Subcutaneous abdominal adipose tissue (tissue), 5 donors: Measurements from ENCODE around the gene ST6GALNAC3.
A peak's percentile ranks its signal among the peaks of the same experiment; 100 is the strongest.
"Not testable (repeated sequence)": the region's sequence is repeated elsewhere in the genome, so short reads cannot be mapped to it uniquely, and the experiment has no call there.

Experiments used
- H3K27ac ChIP-seq: one replicate; pipeline ENCODE4 v1.7.0; 2013; ENCODE audit warnings: low read depth, mild to moderate bottlenecking, inconsistent platforms, low read length, moderate library complexity
- H3K27me3 ChIP-seq, 5 donors: one replicate each; pipeline ENCODE4 v1.7.0; 2013; ENCODE audit warnings: low read length in 5 of 5, inconsistent platforms in 1 of 5; ENCODE audit not compliant: control insufficient read depth in 5 of 5, insufficient read depth in 4 of 5
- H3K36me3 ChIP-seq, 5 donors: one replicate each; pipeline ENCODE4 v1.7.0; 2013; ENCODE audit warnings: low read length in 5 of 5; ENCODE audit not compliant: control insufficient read depth in 5 of 5, insufficient read depth in 5 of 5
- H3K4me1 ChIP-seq, 5 donors: one replicate each; pipeline ENCODE4 v1.7.0; 2013; ENCODE audit warnings: low read length in 5 of 5, mild to moderate bottlenecking in 3 of 5, moderate library complexity in 1 of 5; ENCODE audit not compliant: control insufficient read depth in 5 of 5, insufficient read depth in 5 of 5
- H3K4me3 ChIP-seq, 5 donors: one replicate each; pipeline ENCODE4 v1.7.0; 2013; ENCODE audit warnings: low read length in 5 of 5, low read depth in 1 of 5
- H3K9ac ChIP-seq, 5 donors: one replicate each; pipeline ENCODE4 v1.7.0; 2013; ENCODE audit warnings: low read length in 5 of 5, mild to moderate bottlenecking in 4 of 5, moderate library complexity in 3 of 5
- H3K9me3 ChIP-seq, 5 donors: one replicate each; pipeline ENCODE4 v1.7.0; 2013; ENCODE audit warnings: low read length in 5 of 5; ENCODE audit not compliant: control insufficient read depth in 5 of 5
- donor health status: healthy.
- donor health status: healthy.
- donor health status: healthy.
- donor health status: healthy.
- donor health status: healthy.

ST6GALNAC3 gene

GRCh38 chr1:76048219-76048618 lies 26.3 kb upstream of the ST6GALNAC3 start:
- Histone ChIP-seq H3K36me3 (no peaks in the 10 kb centered on the region), H3K4me1 (no peaks in the 10 kb centered on the region), H3K9me3 (no peaks in the 10 kb centered on the region), H3K27ac (no peak overlapping the region), H3K27me3 (no peaks in the 10 kb centered on the region), H3K9ac (no peak overlapping the region), H3K4me3 (no peak overlapping the region)

DNA sequence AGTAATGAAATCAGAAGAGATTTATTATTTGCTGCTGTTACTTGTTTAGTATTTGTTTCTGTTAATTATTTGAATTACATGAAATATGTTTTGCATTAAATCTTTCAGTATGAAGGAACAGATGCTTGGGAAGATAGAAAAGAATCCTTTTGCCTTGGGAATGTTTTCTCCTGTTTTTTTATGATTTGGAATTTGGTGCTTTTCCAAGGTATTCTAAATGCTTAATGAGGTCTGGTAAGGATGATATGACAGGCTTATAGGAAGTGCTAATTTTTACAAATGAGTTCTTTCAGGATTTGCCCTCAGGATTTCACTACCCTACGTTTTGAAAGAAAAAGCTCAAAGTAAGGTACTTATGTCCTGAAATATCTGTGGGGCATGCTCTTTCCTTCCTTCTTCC lies 25.6 kb upstream of the ST6GALNAC3 start:
- no peak overlapping the region for H3K9ac ChIP-seq

DNA sequence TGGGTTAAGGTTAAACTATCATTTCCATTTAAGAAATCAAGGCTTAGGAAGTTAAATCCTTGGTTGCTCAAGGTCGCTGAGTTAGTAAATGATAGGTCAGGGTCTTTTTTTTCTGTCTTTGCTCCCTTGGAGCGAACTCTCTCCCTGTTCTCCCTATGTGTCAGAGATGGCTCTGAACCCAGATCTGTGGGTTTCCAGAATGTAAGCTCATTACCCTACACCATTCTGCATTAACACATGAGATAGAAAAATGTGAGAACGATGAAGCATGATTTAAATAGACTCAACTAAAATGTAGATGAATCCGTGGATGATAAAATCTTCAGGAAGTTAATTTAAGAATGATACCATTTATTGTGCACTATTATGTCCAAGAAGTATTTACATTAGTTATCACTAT lies 25.0 kb upstream of the ST6GALNAC3 start:
- Histone ChIP-seq H3K9me3 (no peaks in the 10 kb centered on the region), H3K27ac (no peak overlapping the region), H3K4me3 (no peak overlapping the region), H3K4me1 (no peaks in the 10 kb centered on the region), H3K27me3 (no peaks in the 10 kb centered on the region), H3K9ac (no peak overlapping the region), H3K36me3 (no peaks in the 10 kb centered on the region)

More for the DNA sequence above, 25.6 kb upstream of the ST6GALNAC3 start:
- no peak overlapping the region for H3K27ac ChIP-seq
- no peaks in the 10 kb centered on the region for H3K4me1 ChIP-seq
- no peak overlapping the region for H3K4me3 ChIP-seq
- H3K9me3 ChIP-seq: no peaks in the 10 kb centered on the region
- no peaks in the 10 kb centered on the region for H3K27me3 ChIP-seq
- H3K36me3 ChIP-seq: no peaks in the 10 kb centered on the region

- H3K27ac ChIP-seq, H3K36me3 ChIP-seq, H3K9me3 ChIP-seq, H3K27me3 ChIP-seq, H3K9ac ChIP-seq, H3K4me3 ChIP-seq, H3K4me1 ChIP-seq: not testable (repeated sequence)
These were observed 24.5 kb upstream of the ST6GALNAC3 start for GRCh38 chr1:76050073-76050472.

GRCh38 chr1:76053021-76053420 lies 21.5 kb upstream of the ST6GALNAC3 start:
- Histone ChIP-seq H3K4me3 (no peak overlapping the region), H3K27me3 (peaks cover 0 to 3% (median 0%) of the 10 kb centered on the region in 5 donors), H3K9ac (no peak overlapping the region), H3K9me3 (no peaks in the 10 kb centered on the region), H3K36me3 (no peaks in the 10 kb centered on the region), H3K27ac (no peak overlapping the region), H3K4me1 (no peaks in the 10 kb centered on the region)

GRCh38 chr1:76054359-76054758 lies 20.2 kb upstream of the ST6GALNAC3 start:
- Histone ChIP-seq H3K4me1 (no peaks in the 10 kb centered on the region), H3K9ac (no peak overlapping the region), H3K36me3 (no peaks in the 10 kb centered on the region), H3K27ac (no peak overlapping the region), H3K27me3 (peaks cover 0 to 3% (median 0%) of the 10 kb centered on the region in 5 donors), H3K9me3 (no peaks in the 10 kb centered on the region), H3K4me3 (no peak overlapping the region)

DNA sequence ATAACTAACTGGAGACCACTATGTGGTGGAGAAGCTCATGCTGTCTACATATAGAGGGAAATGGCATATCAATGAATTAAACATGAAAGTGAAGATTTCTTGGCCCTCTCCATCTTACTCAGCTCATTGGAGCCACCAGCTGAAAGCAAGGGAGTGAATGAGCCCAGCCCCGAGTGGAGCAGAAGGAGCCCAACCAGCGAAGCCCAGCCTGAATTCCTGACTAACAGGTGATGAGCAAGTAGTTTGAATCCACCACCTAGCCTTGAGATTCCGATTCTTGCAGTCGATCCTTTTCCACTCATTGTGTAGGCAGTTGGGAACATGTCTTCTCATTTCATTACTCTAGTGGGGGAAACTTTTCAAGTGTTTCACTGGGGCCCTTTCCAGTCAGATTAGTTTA lies 18.6 kb upstream of the ST6GALNAC3 start:
- peaks cover 0 to 3% (median 0%) of the 10 kb centered on the region in 5 donors for H3K27me3 ChIP-seq
- H3K4me1 ChIP-seq: no peaks in the 10 kb centered on the region
- no peak overlapping the region for H3K4me3 ChIP-seq
- H3K27ac ChIP-seq: no peak overlapping the region
- H3K9ac ChIP-seq: no peak overlapping the region
- H3K9me3 ChIP-seq: no peaks in the 10 kb centered on the region
- no peaks in the 10 kb centered on the region for H3K36me3 ChIP-seq

DNA sequence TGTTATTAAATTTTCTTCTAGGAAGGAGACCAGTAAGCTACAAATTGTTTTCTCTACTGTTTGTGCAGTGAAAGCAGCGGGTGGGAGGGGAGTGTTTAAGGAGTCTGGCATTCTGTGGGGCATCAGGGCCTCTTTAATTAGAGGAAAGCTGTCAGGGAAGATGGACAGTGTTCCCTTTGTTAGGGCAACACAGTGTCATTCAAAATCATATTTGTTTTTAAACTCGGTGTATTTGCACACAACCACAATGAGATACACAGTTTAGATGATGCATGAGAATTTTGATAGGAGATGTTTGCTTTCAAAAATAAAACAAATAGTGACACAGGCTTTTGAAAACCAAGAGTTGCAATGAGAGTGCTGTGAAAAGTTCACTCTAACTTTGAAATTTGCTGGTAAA lies 15.1 kb upstream of the ST6GALNAC3 start:
- H3K9ac ChIP-seq: no peak overlapping the region
- no peaks in the 10 kb centered on the region for H3K36me3 ChIP-seq
- H3K27me3 ChIP-seq: peaks cover 0 to 3% (median 0%) of the 10 kb centered on the region in 5 donors
- H3K27ac ChIP-seq: no peak overlapping the region
- H3K4me1 ChIP-seq: no peaks in the 10 kb centered on the region
- no peak overlapping the region for H3K4me3 ChIP-seq
- no peaks in the 10 kb centered on the region for H3K9me3 ChIP-seq

- Histone ChIP-seq H3K9ac (no peak overlapping the region), H3K27me3 (no peaks in the 10 kb centered on the region), H3K36me3 (no peaks in the 10 kb centered on the region), H3K27ac (no peak overlapping the region), H3K9me3 (no peaks in the 10 kb centered on the region), H3K4me1 (peaks cover 0 to 12% (median 0%) of the 10 kb centered on the region in 5 donors), H3K4me3 (no peak overlapping the region)
These were observed 9.3 kb upstream of the ST6GALNAC3 start for GRCh38 chr1:76065270-76065669.

- Histone ChIP-seq H3K9me3 (no peaks in the 10 kb centered on the region), H3K36me3 (no peaks in the 10 kb centered on the region), H3K9ac (no peak overlapping the region), H3K27me3 (no peaks in the 10 kb centered on the region), H3K4me1 (peaks cover 0 to 12% (median 0%) of the 10 kb centered on the region in 5 donors), H3K4me3 (no peak overlapping the region), H3K27ac (no peak overlapping the region)
These were observed 8.2 kb upstream of the ST6GALNAC3 start for GRCh38 chr1:76066394-76066793.

GRCh38 chr1:76068542-76068941 lies 6.0 kb upstream of the ST6GALNAC3 start:
- H3K27ac ChIP-seq: peak overlapping the region; percentile 18
- H3K27me3 ChIP-seq: no peaks in the 10 kb centered on the region
- no peak overlapping the region for H3K4me3 ChIP-seq
- H3K9ac ChIP-seq: no peak overlapping the region
- H3K9me3 ChIP-seq: no peaks in the 10 kb centered on the region
- peaks cover 0 to 13% (median 1%) of the 10 kb centered on the region in 5 donors for H3K4me1 ChIP-seq
- no peaks in the 10 kb centered on the region for H3K36me3 ChIP-seq
